PC-9 (cell line): ENCODE data around the gene SNAI3.

Experiments
- CTCF ChIP-seq: fragments of 200-600 bp; sonication (generic); conservative IDR thresholded peaks from 2 replicates; pipeline ENCODE4 v1.6.1; 2017; ENCODE audit warnings: mixed run types, antibody characterized with exemption, mild to moderate bottlenecking, moderate library complexity
- EZH2 ChIP-seq: fragments of 200-600 bp; sonication (generic); IDR thresholded peaks from 2 replicates; pipeline ENCODE4 v1.8.0; 2017; ENCODE audit warnings: antibody characterized with exemption, low read depth

GRCh38 chr16:88700636-88701482 lies 14.6 kb upstream of the SNAI3 start:
- TF ChIP-seq CTCF (no peak), EZH2 (no peak)
